SKM-1 treated with dmso at 0.1 percent for 144 hours (cell line): ENCODE results near the gene KIF3A.
"Not testable (repeated sequence)": the region's sequence is repeated elsewhere in the genome, so short reads cannot be mapped to it uniquely, and the experiment has no call there.

Experiments used
- DNase-seq: peaks from one replicate; lab custom pipeline; 2025; ENCODE audit not compliant: unreplicated experiment; lab: John Stamatoyannopoulos, UW

Gene KIF3A

GRCh38 chr5:132725745-132726144 is 11.6 kb downstream of the KIF3A start:
- DNase-seq, result no peak

GRCh38 chr5:132718544-132719312 is 18.6 kb downstream of the KIF3A start:
- no peak for DNase-seq

- DNase-seq, result no peak
Observed at GRCh38 chr5:132714456-132715307, 22.7 kb downstream of the KIF3A start.

GRCh38 chr5:132708645-132709044 is 28.7 kb downstream of the KIF3A start:
- no peak for DNase-seq

- DNase-seq, result no peak
Observed at GRCh38 chr5:132704875-132705274, 32.5 kb downstream of the KIF3A start.

- no peak for DNase-seq
Observed at GRCh38 chr5:132695956-132696355, 41.4 kb downstream of the KIF3A start.

GRCh38 chr5:132692632-132692967 is 44.7 kb downstream of the KIF3A start:
- DNase-seq, result no peak

- not testable (repeated sequence) for DNase-seq
Observed at GRCh38 chr5:132691755-132692631, 45.4 kb downstream of the KIF3A start.

- DNase-seq, result no peak
Observed at GRCh38 chr5:132690156-132690555, 47.2 kb downstream of the KIF3A start.

GRCh38 chr5:132689513-132689912 is 47.8 kb downstream of the KIF3A start:
- no peak for DNase-seq

- no peak for DNase-seq
Observed at GRCh38 chr5:132688536-132689339, 48.6 kb downstream of the KIF3A start.

GRCh38 chr5:132687995-132688394 is 49.4 kb downstream of the KIF3A start:
- DNase-seq, result no peak

GRCh38 chr5:132686193-132686592 is 51.2 kb downstream of the KIF3A start:
- DNase-seq, result no peak

- DNase-seq, result no peak
Observed at GRCh38 chr5:132684922-132685720, 52.2 kb downstream of the KIF3A start.

GRCh38 chr5:132684491-132684890 is 52.9 kb downstream of the KIF3A start:
- DNase-seq, result no peak

- no peak for DNase-seq
Observed at GRCh38 chr5:132681983-132682382, 55.4 kb downstream of the KIF3A start.

- no peak for DNase-seq
Observed at GRCh38 chr5:132681476-132681831, 55.9 kb downstream of the KIF3A start.

- no peak for DNase-seq
Observed at GRCh38 chr5:132680780-132681475, 56.4 kb downstream of the KIF3A start.

- no peak for DNase-seq
Observed at GRCh38 chr5:132679717-132680380, 57.5 kb downstream of the KIF3A start.
